HG02981 (cell line): ENCODE measurements around the gene TMEM156.

ENCODE experiments used
- ATAC-seq: cut with Tn5 transposase; IDR thresholded peaks from one replicate; pipeline ENCODE4 v1.9.1; 2021; ENCODE audit warnings: mild to moderate bottlenecking, moderate library complexity; ENCODE audit not compliant: unreplicated experiment

TMEM156 gene

GRCh38 chr4:38928974-38929373 is 103.2 kb downstream of the TMEM156 start:
- ATAC-seq: no peak

GRCh38 chr4:38928568-38928967 is 103.6 kb downstream of the TMEM156 start:
- ATAC-seq: no peak

- ATAC-seq: no peak
Observed at GRCh38 chr4:38926896-38927295, 105.3 kb downstream of the TMEM156 start.

GRCh38 chr4:38925492-38926413 is 106.5 kb downstream of the TMEM156 start:
- ATAC-seq: no peak

- no peak for ATAC-seq
Observed at GRCh38 chr4:38924353-38924752, 107.9 kb downstream of the TMEM156 start.

- no peak for ATAC-seq
Observed at GRCh38 chr4:38923746-38924145, 108.5 kb downstream of the TMEM156 start.

GRCh38 chr4:38921151-38921550 is 111.1 kb downstream of the TMEM156 start:
- no peak for ATAC-seq

GRCh38 chr4:38920677-38921076 is 111.5 kb downstream of the TMEM156 start:
- no peak for ATAC-seq

GRCh38 chr4:38920186-38920585 is 112.0 kb downstream of the TMEM156 start:
- ATAC-seq: no peak

- ATAC-seq: no peak
Observed at GRCh38 chr4:38919494-38919893, 112.7 kb downstream of the TMEM156 start.

- ATAC-seq: no peak
Observed at GRCh38 chr4:38917481-38918025, 114.7 kb downstream of the TMEM156 start.
